ENCODE data around the gene MET.

The MET gene

GRCh38 chr7:116713918-116714317 lies 41.9 kb downstream of the MET start:
- CTCF ChIA-PET: interaction anchor here (0.7 to 1.2 kb wide), 2 partner anchors 8 to 40 kb away, joined by 4 to 5 read pairs; no protein-coding TSS in a partner anchor
- peaks cover 26% of the 10 kb centered on the region for H3K4me1 ChIP-seq (ENCODE audit: control insufficient read depth, insufficient read depth, low read length)
- POLR2A ChIA-PET: no interaction called here
- H3K27ac ChIP-seq (ENCODE audit: extremely low read depth, low read depth, low read length): no peak overlapping the region
- no peaks in the 10 kb centered on the region; a peak in 1 of 3 replicates for H3K36me3 ChIP-seq (ENCODE audit: control insufficient read depth in 2 of 2, insufficient read depth in 1 of 2, low read length in 2 of 2)
- TF ChIP-seq ZNF175 (tag by site-specific recombination; IDR thresholded peaks at IDR 0.05) (no peak), SP2 (tag by site-specific recombination; IDR thresholded peaks at IDR 0.05) (no peak)
- no peaks in the 10 kb centered on the region for H3K9me3 ChIP-seq (ENCODE audit: control insufficient read depth, insufficient read depth, low read depth, low read length)
- no peak overlapping the region for H3K4me3 ChIP-seq (ENCODE audit: low read depth, low read length)

GRCh38 chr7:116715077-116715476 lies 43.1 kb downstream of the MET start:
- Histone ChIP-seq H3K36me3 (ENCODE audit: control insufficient read depth in 2 of 2, insufficient read depth in 1 of 2, low read length in 2 of 2) (no peaks in the 10 kb centered on the region; a peak in 1 of 3 replicates), H3K4me1 (ENCODE audit: control insufficient read depth, insufficient read depth, low read length) (peaks cover 14% of the 10 kb centered on the region), H3K27ac (ENCODE audit: extremely low read depth, low read depth, low read length) (no peak overlapping the region), H3K9me3 (ENCODE audit: control insufficient read depth, insufficient read depth, low read depth, low read length) (no peaks in the 10 kb centered on the region), H3K4me3 (ENCODE audit: low read depth, low read length) (no peak overlapping the region)
- ChIA-PET CTCF (interaction anchor here (0.7 to 1.2 kb wide), 2 partner anchors 7 to 41 kb away, joined by 3 to 4 read pairs; no protein-coding TSS in a partner anchor), POLR2A (no interaction called here)
- TF ChIP-seq TRIM28 (IDR thresholded peaks at IDR 0.05; ENCODE audit: borderline replicate concordance, low read length) (no peak), ZNF549 (tag by site-specific recombination; IDR thresholded peaks at IDR 0.05) (no peak), ZNF239 (tag by site-specific recombination; IDR thresholded peaks at IDR 0.05) (no peak), ZNF18 (tag by site-specific recombination; IDR thresholded peaks at IDR 0.05) (no peak), ZSCAN16 (tag by site-specific recombination; IDR thresholded peaks at IDR 0.05) (no peak), OSR2 (tag by site-specific recombination; IDR thresholded peaks at IDR 0.05) (no peak), ZNF530 (tag by site-specific recombination; IDR thresholded peaks at IDR 0.05; ENCODE audit: low read depth) (no peak), ZNF280C (tag by site-specific recombination; IDR thresholded peaks at IDR 0.05) (no peak), ZFP37 (tag by site-specific recombination; IDR thresholded peaks at IDR 0.05) (no peak), ZNF391 (tag by site-specific recombination; IDR thresholded peaks at IDR 0.05; ENCODE audit: borderline replicate concordance, low read depth) (no peak), ZNF132 (tag by site-specific recombination; IDR thresholded peaks at IDR 0.05; ENCODE audit: borderline replicate concordance) (no peak), ZNF701 (tag by site-specific recombination; IDR thresholded peaks at IDR 0.05) (no peak), ZNF112 (tag by site-specific recombination; IDR thresholded peaks at IDR 0.05) (no peak), ZNF473 (tag by site-specific recombination; IDR thresholded peaks at IDR 0.05) (no peak)

- ChIA-PET CTCF (interaction anchor here (0.6 to 1.2 kb wide), 6 partner anchors 10 to 506 kb away, joined by 3 to 8 read pairs (median 3); partner anchors contain the start of gene MET), POLR2A (no interaction called here)
- H3K36me3 ChIP-seq (ENCODE audit: control insufficient read depth in 2 of 2, insufficient read depth in 1 of 2, low read length in 2 of 2): no peaks in the 10 kb centered on the region; a peak in 1 of 3 replicates
- no peak overlapping the region for H3K4me3 ChIP-seq (ENCODE audit: low read depth, low read length)
- H3K9me3 ChIP-seq (ENCODE audit: control insufficient read depth, insufficient read depth, low read depth, low read length): no peaks in the 10 kb centered on the region
- no peak overlapping the region for H3K27ac ChIP-seq (ENCODE audit: extremely low read depth, low read depth, low read length)
- TF ChIP-seq ZNF114 (tag by site-specific recombination; IDR thresholded peaks at IDR 0.05) (no peak), KLF17 (tag by site-specific recombination; IDR thresholded peaks at IDR 0.05) (no peak), ZNF335 (tag by site-specific recombination; conservative IDR thresholded peaks at IDR 0.05) (no peak), PRDM6 (tag by site-specific recombination; IDR thresholded peaks at IDR 0.05) (no peak), ZBTB21 (tag by site-specific recombination; IDR thresholded peaks at IDR 0.05) (no peak), ZNF350 (tag by site-specific recombination; IDR thresholded peaks at IDR 0.05) (no peak), ZNF366 (tag by site-specific recombination; conservative IDR thresholded peaks at IDR 0.05) (no peak), ZNF394 (tag by site-specific recombination; IDR thresholded peaks at IDR 0.05; ENCODE audit: borderline replicate concordance) (no peak), ZNF121 (tag by site-specific recombination; IDR thresholded peaks at IDR 0.05) (no peak)
- H3K4me1 ChIP-seq (ENCODE audit: control insufficient read depth, insufficient read depth, low read length): no peaks in the 10 kb centered on the region
These were observed 45.1 kb downstream of the MET start for GRCh38 chr7:116717137-116717536.

Measured in HEK293 (cell line).